ENCODE data around the gene ENGASE. TPM values are rescaled to one million over a fixed set of nuclear protein-coding genes. Genes with fewer than 3 reads are reported as not detected.

Gene ENGASE
- total RNA-seq, 1 donor from 2014 or later: 38.4 TPM

GRCh38 chr17:79057737-79058385, 16.8 kb upstream of the ENGASE start:
- Mint-ChIP-seq H3K4me3 (ENCODE audit: unreplicated experiment) (no peak overlapping the region), H3K4me1 (ENCODE audit: unreplicated experiment) (peaks cover 8% of the 10 kb centered on the region), H3K27ac (ENCODE audit: unreplicated experiment) (no peak overlapping the region), H3K36me3 (ENCODE audit: unreplicated experiment) (peaks cover 2% of the 10 kb centered on the region), H3K9me3 (ENCODE audit: unreplicated experiment) (peaks cover 21% of the 10 kb centered on the region), H3K27me3 (ENCODE audit: unreplicated experiment) (peaks cover 12% of the 10 kb centered on the region)
- DNase-seq (ENCODE audit: extremely low spot score, unreplicated experiment): no peak
- TF ChIP-seq CTCF (IDR thresholded peaks at IDR 0.05): no peak

GRCh38 chr17:79062691-79063090, 11.9 kb upstream of the ENGASE start:
- Mint-ChIP-seq H3K36me3 (ENCODE audit: unreplicated experiment) (peaks cover 2% of the 10 kb centered on the region), H3K27me3 (ENCODE audit: unreplicated experiment) (peaks cover 27% of the 10 kb centered on the region), H3K9me3 (ENCODE audit: unreplicated experiment) (peaks cover 6% of the 10 kb centered on the region), H3K4me1 (ENCODE audit: unreplicated experiment) (no peaks in the 10 kb centered on the region), H3K27ac (ENCODE audit: unreplicated experiment) (no peak overlapping the region), H3K4me3 (ENCODE audit: unreplicated experiment) (no peak overlapping the region)
- no peak for DNase-seq (ENCODE audit: extremely low spot score, unreplicated experiment)
- TF ChIP-seq CTCF (IDR thresholded peaks at IDR 0.05): no peak

- no peak for DNase-seq (ENCODE audit: extremely low spot score, unreplicated experiment)
- Mint-ChIP-seq H3K4me1 (ENCODE audit: unreplicated experiment) (no peaks in the 10 kb centered on the region), H3K9me3 (ENCODE audit: unreplicated experiment) (no peaks in the 10 kb centered on the region), H3K36me3 (ENCODE audit: unreplicated experiment) (no peaks in the 10 kb centered on the region), H3K27ac (ENCODE audit: unreplicated experiment) (no peak overlapping the region), H3K27me3 (ENCODE audit: unreplicated experiment) (peaks cover 25% of the 10 kb centered on the region), H3K4me3 (ENCODE audit: unreplicated experiment) (no peak overlapping the region)
- no peak for TF ChIP-seq CTCF (IDR thresholded peaks at IDR 0.05)
Measured at GRCh38 chr17:79064026-79064425, 10.6 kb upstream of the ENGASE start.

- TF ChIP-seq CTCF (IDR thresholded peaks at IDR 0.05): peak; percentile 50
- Mint-ChIP-seq H3K4me3 (ENCODE audit: unreplicated experiment) (no peak overlapping the region), H3K27ac (ENCODE audit: unreplicated experiment) (no peak overlapping the region), H3K27me3 (ENCODE audit: unreplicated experiment) (peaks cover 30% of the 10 kb centered on the region), H3K36me3 (ENCODE audit: unreplicated experiment) (no peaks in the 10 kb centered on the region), H3K9me3 (ENCODE audit: unreplicated experiment) (no peaks in the 10 kb centered on the region), H3K4me1 (ENCODE audit: unreplicated experiment) (no peaks in the 10 kb centered on the region)
- DNase-seq (ENCODE audit: extremely low spot score, unreplicated experiment): no peak
Measured at GRCh38 chr17:79065105-79065670, 9.4 kb upstream of the ENGASE start.

GRCh38 chr17:79066963-79067362, 7.7 kb upstream of the ENGASE start:
- Mint-ChIP-seq H3K4me1 (ENCODE audit: unreplicated experiment) (no peaks in the 10 kb centered on the region), H3K27ac (ENCODE audit: unreplicated experiment) (no peak overlapping the region), H3K9me3 (ENCODE audit: unreplicated experiment) (no peaks in the 10 kb centered on the region), H3K36me3 (ENCODE audit: unreplicated experiment) (no peaks in the 10 kb centered on the region), H3K4me3 (ENCODE audit: unreplicated experiment) (no peak overlapping the region), H3K27me3 (ENCODE audit: unreplicated experiment) (peaks cover 29% of the 10 kb centered on the region)
- no peak for DNase-seq (ENCODE audit: extremely low spot score, unreplicated experiment)
- TF ChIP-seq CTCF (IDR thresholded peaks at IDR 0.05): no peak
